Spleen (tissue), 7 donors: Measurements from ENCODE around the gene SPDYE1.

Source experiments
- CTCF ChIP-seq, 11 experiments: fragments of 200-600 bp in 7 of 11; fragments of 450-650 bp in 4 of 11; sonication (generic) in 4 of 11; IDR thresholded peaks in 8 of 11; conservative IDR thresholded peaks in 3 of 11; 1 replicate in 7 of 11; 2 replicates in 4 of 11; pipeline versions ENCODE4 v1.4.0 to v1.8.0; 2016 to 2021; ENCODE audit warnings: antibody characterized with exemption in 11 of 11, inconsistent platforms in 4 of 11, mild to moderate bottlenecking in 1 of 11
- POLR2A ChIP-seq, 3 donors: fragments of 450-650 bp; IDR thresholded peaks; one replicate each; pipeline ENCODE4 v1.5.1; 2017; ENCODE audit warnings: antibody characterized with exemption in 3 of 3, mild to moderate bottlenecking in 1 of 3
- donor health status: DM: no; HTN: no; CAD: no; lungs with moderate emphysema.
- donor health status: DM: no; HTN: no; CAD: no.
- donor health status: DM: no; HTN: no; CAD: no.

DNA sequence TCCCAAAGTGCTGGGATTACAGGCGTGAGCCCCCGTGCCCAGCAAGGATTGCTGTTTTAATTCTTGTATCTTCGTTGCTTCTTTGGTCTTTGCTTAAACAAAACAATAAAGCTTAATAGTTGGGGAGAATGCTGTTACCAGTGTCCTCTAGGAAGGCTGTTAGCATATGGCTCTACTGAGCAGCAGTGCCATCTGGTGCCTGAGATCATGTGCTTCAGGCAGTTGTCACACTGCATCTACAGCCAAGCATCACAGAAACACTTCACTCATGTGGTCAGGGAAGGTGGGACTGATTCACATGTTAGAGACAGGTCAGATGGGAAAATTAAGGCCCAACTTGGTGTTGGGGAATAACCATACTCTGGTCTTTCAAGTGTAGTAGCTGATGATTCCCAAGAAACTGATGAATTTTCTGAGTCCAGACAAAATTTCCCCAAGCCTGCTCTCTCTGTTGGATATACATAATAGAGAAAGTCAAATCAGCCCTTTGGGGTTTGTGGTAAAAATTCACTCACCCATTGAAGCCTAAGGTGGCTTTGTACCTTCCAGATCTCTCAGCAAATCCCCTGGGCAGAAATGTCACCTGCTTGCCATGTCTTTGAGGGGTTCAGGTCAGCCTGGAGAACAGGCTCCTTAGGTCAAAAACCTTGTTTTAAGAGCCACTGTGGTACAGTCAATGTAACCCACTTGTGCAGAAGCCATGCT lies 43.0 kb upstream of the SPDYE1 start:
- TF ChIP-seq POLR2A (IDR thresholded peaks at IDR 0.05) (no peak), CTCF (IDR thresholded peaks at IDR 0.05 in 8 of 11, conservative IDR thresholded peaks at IDR 0.05 in 3 of 11) (peak in 3 of 11 experiments; percentile 13 to 31 (median 13))
